ENCODE data around the gene IRF5.

IRF5 gene

GRCh38 chr7:128923411-128923800 is 14.3 kb upstream of the IRF5 start:
- TF ChIP-seq, protein P1, sequence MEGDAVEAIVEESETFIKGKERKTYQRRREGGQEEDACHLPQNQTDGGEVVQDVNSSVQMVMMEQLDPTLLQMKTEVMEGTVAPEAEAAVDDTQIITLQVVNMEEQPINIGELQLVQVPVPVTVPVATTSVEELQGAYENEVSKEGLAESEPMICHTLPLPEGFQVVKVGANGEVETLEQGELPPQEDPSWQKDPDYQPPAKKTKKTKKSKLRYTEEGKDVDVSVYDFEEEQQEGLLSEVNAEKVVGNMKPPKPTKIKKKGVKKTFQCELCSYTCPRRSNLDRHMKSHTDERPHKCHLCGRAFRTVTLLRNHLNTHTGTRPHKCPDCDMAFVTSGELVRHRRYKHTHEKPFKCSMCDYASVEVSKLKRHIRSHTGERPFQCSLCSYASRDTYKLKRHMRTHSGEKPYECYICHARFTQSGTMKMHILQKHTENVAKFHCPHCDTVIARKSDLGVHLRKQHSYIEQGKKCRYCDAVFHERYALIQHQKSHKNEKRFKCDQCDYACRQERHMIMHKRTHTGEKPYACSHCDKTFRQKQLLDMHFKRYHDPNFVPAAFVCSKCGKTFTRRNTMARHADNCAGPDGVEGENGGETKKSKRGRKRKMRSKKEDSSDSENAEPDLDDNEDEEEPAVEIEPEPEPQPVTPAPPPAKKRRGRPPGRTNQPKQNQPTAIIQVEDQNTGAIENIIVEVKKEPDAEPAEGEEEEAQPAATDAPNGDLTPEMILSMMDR (IDR thresholded peaks at IDR 0.05; ENCODE audit: borderline replicate concordance, insufficient read depth, low read depth, low read length) = no peak
- no peak overlapping the region for H3K4me3 ChIP-seq (ENCODE audit: low read depth, low read length)

DNA sequence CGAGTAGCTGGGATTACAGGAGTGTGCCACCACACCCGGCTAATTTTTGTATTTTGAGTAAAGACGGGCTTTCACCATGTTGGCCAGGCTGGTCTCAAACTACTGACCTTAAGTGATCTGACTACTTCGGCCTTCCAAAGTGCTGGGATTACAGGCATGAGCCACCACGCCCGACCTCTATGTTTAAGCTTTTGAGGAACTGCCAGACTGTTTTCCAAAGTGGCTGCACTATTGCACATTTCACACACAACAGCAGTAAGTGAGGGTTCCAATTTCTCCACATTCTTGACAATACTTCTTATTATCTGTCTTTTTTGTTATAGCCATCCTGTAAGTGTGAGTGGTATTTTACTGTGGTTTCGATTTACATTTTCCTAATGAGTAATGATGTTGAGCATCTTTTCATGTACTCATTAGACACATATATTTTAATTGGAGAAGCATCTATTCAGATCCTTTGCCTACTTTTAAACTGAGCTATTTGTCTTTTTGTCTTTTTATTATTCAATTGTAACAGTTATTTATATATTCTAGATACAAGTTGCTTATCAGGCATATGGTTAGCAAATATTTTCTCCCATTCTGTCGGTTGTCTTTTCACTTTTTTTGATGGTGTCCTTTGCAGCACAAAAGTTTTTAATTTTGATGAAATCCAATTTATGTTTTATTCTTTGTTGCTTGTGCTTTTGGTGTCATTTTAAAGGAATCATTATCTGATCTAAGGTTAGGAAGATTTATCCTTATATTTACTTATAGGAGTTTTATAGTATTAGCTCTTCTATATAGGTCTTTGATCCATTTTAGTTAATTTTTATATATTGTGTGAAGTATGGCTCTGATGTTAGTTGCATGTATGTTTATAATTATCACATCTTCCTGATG is 12.8 kb upstream of the IRF5 start:
- H3K4me3 ChIP-seq (ENCODE audit: low read depth, low read length) = no peak overlapping the region
- TF ChIP-seq, protein P1 (IDR thresholded peaks at IDR 0.05; ENCODE audit: borderline replicate concordance, insufficient read depth, low read depth, low read length) = no peak

- TF ChIP-seq, protein P1 (IDR thresholded peaks at IDR 0.05; ENCODE audit: borderline replicate concordance, insufficient read depth, low read depth, low read length) = no peak
- no peak overlapping the region for H3K4me3 ChIP-seq (ENCODE audit: low read depth, low read length)
Measured at GRCh38 chr7:128928159-128928813, 9.4 kb upstream of the IRF5 start.

GRCh38 chr7:128928882-128929788 is 8.6 kb upstream of the IRF5 start:
- H3K4me3 ChIP-seq (ENCODE audit: low read depth, low read length) = no peak overlapping the region
- TF ChIP-seq, protein P1 (IDR thresholded peaks at IDR 0.05; ENCODE audit: borderline replicate concordance, insufficient read depth, low read depth, low read length) = no peak

DNA sequence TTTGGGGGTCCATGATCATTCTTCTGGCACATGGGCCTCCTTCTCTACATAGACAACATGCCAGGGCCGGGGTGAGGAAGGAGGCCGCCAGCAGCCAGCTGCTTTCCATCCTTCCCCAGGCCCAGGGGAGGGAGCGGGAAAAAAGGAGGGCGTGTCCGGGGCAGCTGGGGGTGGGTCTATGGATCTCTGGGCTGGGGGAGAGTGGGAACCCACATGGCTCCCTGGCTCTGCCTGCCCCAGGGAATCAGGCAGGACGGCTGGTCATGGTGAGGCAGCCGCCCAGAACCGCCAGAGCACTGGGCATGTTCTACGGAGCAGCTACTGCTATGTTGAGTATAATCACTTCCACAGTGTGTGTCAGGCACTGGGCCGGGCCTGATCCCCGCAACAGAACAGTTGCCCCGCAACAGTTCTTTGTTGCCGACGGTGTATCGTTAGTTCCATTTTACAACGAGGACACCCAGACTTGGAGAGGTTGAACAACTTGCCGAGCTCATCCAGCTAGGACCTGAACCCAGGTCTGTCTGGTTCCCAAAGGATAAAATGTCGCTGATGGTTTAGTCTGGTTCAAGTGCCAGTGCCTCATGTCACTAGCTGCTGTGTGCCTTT is 6.4 kb upstream of the IRF5 start:
- no peak overlapping the region for H3K4me3 ChIP-seq (ENCODE audit: low read depth, low read length)
- TF ChIP-seq, protein P1 (IDR thresholded peaks at IDR 0.05; ENCODE audit: borderline replicate concordance, insufficient read depth, low read depth, low read length) = no peak

- no peak overlapping the region for H3K4me3 ChIP-seq (ENCODE audit: low read depth, low read length)
- TF ChIP-seq, protein P1 (IDR thresholded peaks at IDR 0.05; ENCODE audit: borderline replicate concordance, insufficient read depth, low read depth, low read length) = no peak
Measured at GRCh38 chr7:128931965-128932861, 5.5 kb upstream of the IRF5 start.
